Endothelial cell of umbilical vein (primary cell): ENCODE data around the gene CXXC5.

Experiments
- EZH2 ChIP-seq: IDR thresholded peaks from 2 replicates; pipeline ENCODE4 v1.6.1; 2012; ENCODE audit warnings: borderline replicate concordance, low read depth, mild to moderate bottlenecking, moderate library complexity, low read length, inconsistent platforms; ENCODE audit not compliant: severe bottlenecking
- FOS ChIP-seq: IDR thresholded peaks from 2 replicates; pipeline ENCODE4 v1.6.1; 2011; ENCODE audit warnings: mild to moderate bottlenecking, low read length, moderate library complexity, borderline replicate concordance; ENCODE audit not compliant: insufficient read depth
- GATA2 ChIP-seq: IDR thresholded peaks from 2 replicates; pipeline ENCODE4 v1.7.0; 2011; ENCODE audit warnings: low read depth, mild to moderate bottlenecking, moderate library complexity, mixed read lengths, low read length; ENCODE audit not compliant: insufficient read length, insufficient read depth
- JUN ChIP-seq: IDR thresholded peaks from 2 replicates; pipeline ENCODE4 v1.6.1; 2011; ENCODE audit warnings: borderline replicate concordance, low read depth; ENCODE audit not compliant: insufficient read length, insufficient read depth
- MYC ChIP-seq: IDR thresholded peaks from one replicate; pipeline ENCODE4 v1.6.1; 2011; ENCODE audit warnings: mild to moderate bottlenecking, low read depth, low read length
- POLR2A ChIP-seq: IDR thresholded peaks from 2 replicates; pipeline ENCODE4 v1.6.1; 2012; ENCODE audit warnings: low read depth, mild to moderate bottlenecking, control low read depth, low read length
- POLR2AphosphoS5 ChIP-seq: IDR thresholded peaks from 2 replicates; pipeline ENCODE4 v1.6.1; 2012; ENCODE audit warnings: low read depth, mild to moderate bottlenecking, control low read depth, low read length, moderate library complexity; ENCODE audit not compliant: insufficient read depth
- TF ChIP-seq, protein P1 (sequence below), 2 donors: IDR thresholded peaks; 1 replicate in 1 of 2; 2 replicates in 1 of 2; pipeline ENCODE4 v1.5.1; 2011; ENCODE audit warnings: low read length in 2 of 2, mild to moderate bottlenecking in 2 of 2, moderate library complexity in 2 of 2, control low read depth in 1 of 2, inconsistent platforms in 1 of 2, low read depth in 1 of 2; ENCODE audit not compliant: insufficient read depth in 1 of 2; ENCODE audit errors: extremely low read depth in 1 of 2
- TF ChIP-seq, protein P2 (sequence below): IDR thresholded peaks from 2 replicates; pipeline ENCODE4 v1.6.1; 2011; ENCODE audit not compliant: insufficient read depth, insufficient read length

DNA sequence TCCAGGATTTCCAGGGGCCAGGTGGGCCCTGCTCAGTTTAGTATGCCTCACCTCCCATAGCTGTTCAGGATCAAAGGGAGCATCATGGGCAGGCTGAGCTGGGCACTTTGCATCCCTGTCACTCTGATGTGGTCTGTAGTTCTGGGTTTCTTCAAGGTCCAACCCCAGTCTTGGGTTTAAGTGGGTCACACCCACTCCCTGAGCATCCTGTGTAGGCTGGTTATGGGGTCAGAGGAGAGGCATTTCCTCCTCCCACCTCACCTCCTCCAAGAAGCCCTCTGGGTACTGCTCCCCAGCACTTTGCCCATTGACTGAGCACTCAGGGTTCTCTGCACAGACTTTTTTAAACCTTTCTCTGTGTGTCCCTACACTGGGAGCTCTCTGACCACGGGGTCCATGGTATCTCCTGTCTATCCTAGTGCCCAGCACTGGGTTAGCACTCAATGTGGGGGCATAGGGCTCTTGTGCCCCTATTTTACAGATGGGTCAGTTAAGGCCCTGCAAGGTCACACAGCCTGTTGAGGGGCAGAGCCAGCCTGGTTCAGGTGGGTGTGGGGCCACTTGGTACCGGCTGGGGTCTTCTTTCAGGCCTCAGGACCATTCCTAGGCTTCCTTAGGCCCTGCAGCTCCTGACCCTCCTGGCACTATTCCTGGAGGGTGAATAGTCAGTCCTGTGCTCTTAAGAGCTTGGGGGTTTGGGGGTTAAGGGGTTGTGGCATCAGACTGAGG is 19.0 kb downstream of the CXXC5 start:
- no peak for TF ChIP-seq POLR2A
- TF ChIP-seq EZH2: no peak
- TF ChIP-seq, protein P1, sequence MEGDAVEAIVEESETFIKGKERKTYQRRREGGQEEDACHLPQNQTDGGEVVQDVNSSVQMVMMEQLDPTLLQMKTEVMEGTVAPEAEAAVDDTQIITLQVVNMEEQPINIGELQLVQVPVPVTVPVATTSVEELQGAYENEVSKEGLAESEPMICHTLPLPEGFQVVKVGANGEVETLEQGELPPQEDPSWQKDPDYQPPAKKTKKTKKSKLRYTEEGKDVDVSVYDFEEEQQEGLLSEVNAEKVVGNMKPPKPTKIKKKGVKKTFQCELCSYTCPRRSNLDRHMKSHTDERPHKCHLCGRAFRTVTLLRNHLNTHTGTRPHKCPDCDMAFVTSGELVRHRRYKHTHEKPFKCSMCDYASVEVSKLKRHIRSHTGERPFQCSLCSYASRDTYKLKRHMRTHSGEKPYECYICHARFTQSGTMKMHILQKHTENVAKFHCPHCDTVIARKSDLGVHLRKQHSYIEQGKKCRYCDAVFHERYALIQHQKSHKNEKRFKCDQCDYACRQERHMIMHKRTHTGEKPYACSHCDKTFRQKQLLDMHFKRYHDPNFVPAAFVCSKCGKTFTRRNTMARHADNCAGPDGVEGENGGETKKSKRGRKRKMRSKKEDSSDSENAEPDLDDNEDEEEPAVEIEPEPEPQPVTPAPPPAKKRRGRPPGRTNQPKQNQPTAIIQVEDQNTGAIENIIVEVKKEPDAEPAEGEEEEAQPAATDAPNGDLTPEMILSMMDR (IDR thresholded peaks at IDR 0.05; ENCODE audit: extremely low read depth in 1 of 2, insufficient read depth in 1 of 2, low read depth in 1 of 2, low read length in 2 of 2): no peak
- TF ChIP-seq FOS: no peak
- no peak for TF ChIP-seq GATA2
- TF ChIP-seq, protein P2, sequence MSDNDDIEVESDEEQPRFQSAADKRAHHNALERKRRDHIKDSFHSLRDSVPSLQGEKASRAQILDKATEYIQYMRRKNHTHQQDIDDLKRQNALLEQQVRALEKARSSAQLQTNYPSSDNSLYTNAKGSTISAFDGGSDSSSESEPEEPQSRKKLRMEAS: no peak
- TF ChIP-seq POLR2AphosphoS5: no peak
- no peak for TF ChIP-seq MYC
- no peak for TF ChIP-seq JUN
